Colonic mucosa (tissue), 4 donors: ENCODE data around the gene NOL9. TPM values are rescaled to one million over a fixed set of nuclear protein-coding genes. Genes with fewer than 3 reads are reported as not detected.

ENCODE experiments used
- DNase-seq: peaks from one replicate; pipeline ENCODE4 v3.0.0-alpha.2; 2020
- H3K27ac ChIP-seq: fragments of 200-600 bp; one replicate; pipeline ENCODE4 v1.8.0; 2021
- H3K27me3 ChIP-seq: fragments of 200-600 bp; one replicate; pipeline ENCODE4 v1.8.0; 2021
- H3K36me3 ChIP-seq: fragments of 200-600 bp; one replicate; pipeline ENCODE4 v1.8.0; 2021
- H3K4me1 ChIP-seq: fragments of 200-600 bp; one replicate; pipeline ENCODE4 v1.8.0; 2021; ENCODE audit warnings: mild to moderate bottlenecking
- H3K4me3 ChIP-seq: fragments of 200-600 bp; one replicate; pipeline ENCODE4 v1.8.0; 2021
- H3K9ac ChIP-seq, 2 donors: one replicate each; pipeline ENCODE4 v1.7.0; 2013; ENCODE audit warnings: control low read depth in 2 of 2, low read depth in 2 of 2, low read length in 2 of 2
- H3K9me3 ChIP-seq: fragments of 200-600 bp; one replicate; pipeline ENCODE4 v1.8.0; 2021
- intact Hi-C: fragments of 100-400 bp; cut with DNase I; formaldehyde crosslinking; loops from one replicate; pipeline ENCODE4 v1.14.1; 2022
- total RNA-seq, 2 donors: library from RNA; stranded (reverse); fragmentation: NEBNext Ultra II Directional in 1 of 2; extraction: Animal tissue kit (Norgen Biotek cat#: 25700) in 1 of 2; gene quantifications; one replicate each; pipeline ENCODE4 v1.2.1, GENCODE V29; 2021
- TF ChIP-seq, protein P1 (sequence below): fragments of 200-600 bp; IDR thresholded peaks from one replicate; pipeline ENCODE4 v1.8.0; 2022; ENCODE audit warnings: antibody characterized with exemption, mild to moderate bottlenecking
- donor health status: healthy.
- donor health status: DM: no; HTN: no; CAD: no.
- donor health status: DM: no; HTN: no; CAD: no.

The NOL9 gene
- total RNA-seq, 2 donors from 2014 or later: 14.5 to 27.3 TPM

DNA sequence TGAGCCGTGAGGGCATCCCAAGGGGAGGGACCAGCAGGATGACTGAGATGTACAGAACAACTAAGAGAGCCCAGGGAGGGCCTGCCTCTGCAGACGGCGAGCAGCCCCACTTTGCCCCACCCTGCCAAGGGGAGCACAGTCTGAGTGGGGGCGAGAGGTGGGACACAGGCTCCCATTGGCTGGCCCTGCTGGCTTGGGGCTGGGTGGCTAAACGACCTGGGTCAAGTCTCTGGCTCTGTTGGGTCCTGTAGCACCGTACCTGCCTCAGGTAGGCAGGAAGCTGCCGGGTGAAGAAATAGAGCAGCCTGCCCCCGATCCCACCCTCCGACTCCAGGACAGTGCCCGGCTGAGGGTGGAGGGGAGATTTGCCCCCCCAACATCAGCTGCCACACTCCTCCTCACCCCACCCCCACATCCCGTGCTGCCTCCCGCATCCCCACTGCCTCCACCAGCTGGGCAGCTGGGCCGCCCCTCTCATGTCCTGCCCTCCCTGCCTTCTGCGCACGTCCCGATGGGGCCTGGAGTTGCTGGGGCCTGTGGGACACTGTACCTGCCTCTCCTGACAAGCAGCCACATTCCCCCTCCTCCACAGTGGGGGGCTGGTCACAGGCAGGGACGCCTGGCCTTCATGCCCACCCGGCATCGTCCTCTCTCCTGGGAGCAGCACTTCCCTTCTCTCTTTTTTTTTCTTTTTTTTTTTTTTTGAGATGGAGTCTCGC is 50.3 kb downstream of the NOL9 start:
- H3K9ac ChIP-seq: no peak overlapping the region
- no peak for DNase-seq
- H3K36me3 ChIP-seq: no peaks in the 10 kb centered on the region
- H3K4me3 ChIP-seq: no peak overlapping the region
- intact Hi-C loops: no loop called here
- H3K27ac ChIP-seq: no peak overlapping the region
- TF ChIP-seq, protein P1, sequence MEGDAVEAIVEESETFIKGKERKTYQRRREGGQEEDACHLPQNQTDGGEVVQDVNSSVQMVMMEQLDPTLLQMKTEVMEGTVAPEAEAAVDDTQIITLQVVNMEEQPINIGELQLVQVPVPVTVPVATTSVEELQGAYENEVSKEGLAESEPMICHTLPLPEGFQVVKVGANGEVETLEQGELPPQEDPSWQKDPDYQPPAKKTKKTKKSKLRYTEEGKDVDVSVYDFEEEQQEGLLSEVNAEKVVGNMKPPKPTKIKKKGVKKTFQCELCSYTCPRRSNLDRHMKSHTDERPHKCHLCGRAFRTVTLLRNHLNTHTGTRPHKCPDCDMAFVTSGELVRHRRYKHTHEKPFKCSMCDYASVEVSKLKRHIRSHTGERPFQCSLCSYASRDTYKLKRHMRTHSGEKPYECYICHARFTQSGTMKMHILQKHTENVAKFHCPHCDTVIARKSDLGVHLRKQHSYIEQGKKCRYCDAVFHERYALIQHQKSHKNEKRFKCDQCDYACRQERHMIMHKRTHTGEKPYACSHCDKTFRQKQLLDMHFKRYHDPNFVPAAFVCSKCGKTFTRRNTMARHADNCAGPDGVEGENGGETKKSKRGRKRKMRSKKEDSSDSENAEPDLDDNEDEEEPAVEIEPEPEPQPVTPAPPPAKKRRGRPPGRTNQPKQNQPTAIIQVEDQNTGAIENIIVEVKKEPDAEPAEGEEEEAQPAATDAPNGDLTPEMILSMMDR: no peak
- H3K9me3 ChIP-seq: no peaks in the 10 kb centered on the region
- H3K27me3 ChIP-seq: no peaks in the 10 kb centered on the region
- H3K4me1 ChIP-seq: no peaks in the 10 kb centered on the region

DNA sequence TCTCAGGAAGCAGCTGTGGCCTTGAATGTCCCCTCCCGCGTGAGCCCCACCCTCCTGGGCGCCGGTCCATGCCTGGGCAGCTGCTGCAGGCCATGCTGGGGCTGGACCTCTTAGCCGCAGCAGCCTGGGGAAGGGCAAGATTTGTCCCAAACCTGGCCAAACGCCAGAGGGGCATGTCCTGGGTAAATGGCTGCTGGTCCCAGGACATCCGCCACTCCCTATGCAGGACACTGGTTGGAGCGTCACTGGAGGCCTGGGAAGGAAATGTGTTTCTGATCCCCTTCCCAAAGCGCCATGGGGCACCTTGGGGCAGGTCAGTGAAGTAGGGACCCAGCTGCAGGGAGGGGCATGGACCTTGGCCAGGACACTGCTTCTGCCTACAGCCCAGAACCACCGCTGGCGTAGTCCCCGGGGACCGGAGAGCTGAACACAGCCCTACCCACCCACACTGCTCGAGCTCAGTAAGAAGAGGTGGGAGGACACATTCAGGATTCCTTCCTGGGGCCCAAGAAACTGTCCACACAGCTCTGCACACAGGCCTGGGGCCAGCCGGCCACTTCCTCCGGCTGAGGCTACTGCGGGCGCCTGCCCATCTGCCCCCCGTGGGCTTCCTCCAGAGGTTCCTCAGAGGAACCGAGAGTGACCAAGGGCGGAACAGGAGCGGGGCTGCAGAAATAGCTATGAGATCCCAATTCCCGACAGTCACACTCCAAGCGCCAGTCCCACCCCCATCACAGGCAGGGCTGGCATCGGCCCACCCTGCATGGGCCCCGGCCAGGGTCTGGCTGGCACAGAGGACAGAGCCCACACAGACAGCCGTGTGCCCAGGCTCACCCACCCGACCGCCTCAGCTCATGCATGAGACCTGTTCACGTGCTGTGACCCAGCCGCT is 52.1 kb downstream of the NOL9 start:
- intact Hi-C loops: no loop called here
- DNase-seq: no peak
- no peak overlapping the region for H3K27ac ChIP-seq

GRCh38 chr1:6501279-6501813 is 53.0 kb downstream of the NOL9 start:
- Histone ChIP-seq H3K27ac (no peak overlapping the region), H3K27me3 (peaks cover 12% of the 10 kb centered on the region), H3K9ac (no peak overlapping the region), H3K4me3 (no peak overlapping the region), H3K36me3 (no peaks in the 10 kb centered on the region), H3K9me3 (no peaks in the 10 kb centered on the region), H3K4me1 (no peaks in the 10 kb centered on the region)
- DNase-seq: no peak
- intact Hi-C loops: no loop called here
- TF ChIP-seq, protein P1: no peak

More for the DNA sequence above, 52.1 kb downstream of the NOL9 start:
- Histone ChIP-seq H3K4me3 (no peak overlapping the region), H3K36me3 (no peaks in the 10 kb centered on the region), H3K4me1 (no peaks in the 10 kb centered on the region), H3K9ac (no peak overlapping the region), H3K9me3 (no peaks in the 10 kb centered on the region), H3K27me3 (peaks cover 7% of the 10 kb centered on the region)
- TF ChIP-seq, protein P1: no peak

GRCh38 chr1:6500544-6501278 is 53.6 kb downstream of the NOL9 start:
- no peak for DNase-seq
- Histone ChIP-seq H3K9ac (no peak overlapping the region), H3K27ac (no peak overlapping the region), H3K36me3 (no peaks in the 10 kb centered on the region), H3K27me3 (peaks cover 12% of the 10 kb centered on the region), H3K4me3 (no peak overlapping the region), H3K9me3 (no peaks in the 10 kb centered on the region), H3K4me1 (no peaks in the 10 kb centered on the region)
- TF ChIP-seq, protein P1: no peak
- intact Hi-C loops: no loop called here

GRCh38 chr1:6499296-6499695 is 55.0 kb downstream of the NOL9 start:
- no peaks in the 10 kb centered on the region for H3K4me1 ChIP-seq
- intact Hi-C loops: no loop called here
- no peak overlapping the region for H3K27ac ChIP-seq
- TF ChIP-seq, protein P1: no peak
- no peak for DNase-seq
- no peaks in the 10 kb centered on the region for H3K9me3 ChIP-seq
- H3K36me3 ChIP-seq: no peaks in the 10 kb centered on the region
- H3K9ac ChIP-seq: no peak overlapping the region
- H3K27me3 ChIP-seq: peaks cover 12% of the 10 kb centered on the region
- H3K4me3 ChIP-seq: no peak overlapping the region
